GM12878 (cell line): ENCODE results near the gene HDGF. TPM values are rescaled to one million over a fixed set of nuclear protein-coding genes. Genes with fewer than 3 reads are reported as not detected.

Source experiments
- ATAC-seq: fragments of 200-7000 bp; cut with Tn5 transposase; 3 replicates; pipeline ENCODE4 v1.9.1; 2020; ENCODE audit warnings: mild to moderate bottlenecking, moderate library complexity
- BruUV-seq: library from RNA; stranded (reverse); fragments of 400-500 nt; replicated peaks from 2 replicates; lab custom pipeline; 2021; lab: Mats Ljungman, UMichigan
- CTCF ChIA-PET: fragments of 300-600 bp; sonication (Branson Sonifier 250); formaldehyde crosslinking; extraction: SDS; loops from one replicate; lab custom pipeline; 2021; ENCODE audit warnings: inconsistent platforms; lab: Yijun Ruan, JAX
- POLR2A ChIA-PET: fragments of 350-600 bp; formaldehyde crosslinking; extraction: SDS; loops from one replicate; lab custom pipeline; 2021; ENCODE audit warnings: inconsistent platforms; lab: Charles Lee
- RAD21 ChIA-PET: fragments of 300-600 bp; sonication (Branson Sonifier 250); formaldehyde crosslinking; loops from one replicate; lab custom pipeline; 2023; ENCODE audit warnings: antibody characterized with exemption; ENCODE audit not compliant: unreplicated experiment; lab: Charles Lee
- SMC1A ChIA-PET: fragments of 300-600 bp; sonication (Branson Sonifier 250); formaldehyde crosslinking; loops from one replicate; lab custom pipeline; 2023; ENCODE audit not compliant: unreplicated experiment, uncharacterized antibody; lab: Charles Lee
- DNase-seq: peaks from one replicate; pipeline ENCODE4 v3.0.0-alpha.2; 2011; ENCODE audit warnings: low read depth, low spot score
- FAIRE-seq: peaks from 3 replicates; lab custom pipeline; 2011; peaks lifted over from hg19 to GRCh38; lab: Jason Lieb, UNC
- H2AFZ ChIP-seq: 2 replicates; pipeline ENCODE4 v1.6.0; 2011; ENCODE audit warnings: low read depth, low read length, control low read depth; ENCODE audit not compliant: control insufficient read depth
- H3K27ac ChIP-seq: 2 replicates; pipeline ENCODE4 v1.5.1; 2011; ENCODE audit warnings: control low read depth; ENCODE audit not compliant: control insufficient read depth, insufficient read depth
- H3K27me3 ChIP-seq, 2 experiments: replicated peaks in 1 of 2; 2 replicates each; pipeline versions ENCODE4 v1.6.0 to v1.6.1; 2011; ENCODE audit warnings: low read length in 1 of 2; ENCODE audit not compliant: control insufficient read depth in 2 of 2, insufficient read depth in 2 of 2
- H3K36me3 ChIP-seq, 2 experiments: 2 replicates each; pipeline ENCODE4 v1.5.1; 2011; ENCODE audit warnings: low read length in 1 of 2; ENCODE audit not compliant: control insufficient read depth in 2 of 2, insufficient read depth in 2 of 2
- H3K4me1 ChIP-seq: 2 replicates; pipeline ENCODE4 v1.6.1; 2011; ENCODE audit warnings: mild to moderate bottlenecking, low read length, moderate library complexity, mixed read lengths; ENCODE audit not compliant: control insufficient read depth, insufficient read depth
- H3K4me2 ChIP-seq: 2 replicates; pipeline ENCODE4 v1.6.0; 2011; ENCODE audit warnings: control low read depth; ENCODE audit not compliant: control insufficient read depth, insufficient read depth
- H3K4me3 ChIP-seq: fragments of 200-600 bp; sonication (generic); 2 replicates; pipeline ENCODE4 v1.5.1; 2016
- H3K79me2 ChIP-seq: 2 replicates; pipeline ENCODE4 v1.6.0; 2011; ENCODE audit warnings: low read length; ENCODE audit not compliant: control insufficient read depth, insufficient read depth
- H3K9ac ChIP-seq: 2 replicates; pipeline ENCODE4 v1.8.0; 2011; ENCODE audit warnings: low read length, control low read depth, mixed read lengths; ENCODE audit not compliant: control insufficient read depth, insufficient read depth
- H3K9me3 ChIP-seq: replicated peaks from 3 replicates; pipeline ENCODE4 v1.5.1; 2011; ENCODE audit warnings: mild to moderate bottlenecking, low read length; ENCODE audit not compliant: control insufficient read depth, insufficient read depth
- H4K20me1 ChIP-seq: 2 replicates; pipeline ENCODE4 v1.6.0; 2011; ENCODE audit not compliant: control insufficient read depth, insufficient read depth
- ATF7 ChIP-seq: fragments of 450-650 bp; IDR thresholded peaks from 2 replicates; pipeline ENCODE4 v1.6.1; 2016; ENCODE audit warnings: low read depth, mild to moderate bottlenecking
- BACH1 ChIP-seq: fragments of 450-650 bp; IDR thresholded peaks from 2 replicates; pipeline ENCODE4 v1.6.1; 2017; ENCODE audit warnings: mild to moderate bottlenecking, borderline replicate concordance
- CEBPB ChIP-seq, 2 experiments: fragments of 150-350 bp in 1 of 2; IDR thresholded peaks; 2 replicates each; pipeline ENCODE4 v1.6.1; 2012 to 2014; ENCODE audit warnings: low read depth in 2 of 2, low read length in 2 of 2, borderline replicate concordance in 1 of 2, inconsistent platforms in 1 of 2
- E4F1 ChIP-seq: fragments of 450-650 bp; IDR thresholded peaks from 2 replicates; pipeline ENCODE4 v1.6.1; 2018; ENCODE audit warnings: borderline replicate concordance, mild to moderate bottlenecking; ENCODE audit not compliant: partially characterized antibody
- EGR1 ChIP-seq, 2 experiments: IDR thresholded peaks; 1 replicate in 1 of 2; 2 replicates in 1 of 2; pipeline ENCODE4 v1.6.1; 2011 to 2012; ENCODE audit warnings: low read depth in 2 of 2, low read length in 2 of 2, borderline replicate concordance in 1 of 2, mild to moderate bottlenecking in 1 of 2, moderate library complexity in 1 of 2
- HDAC2 ChIP-seq: fragments of 200-600 bp; sonication (generic); IDR thresholded peaks from 2 replicates; pipeline ENCODE4 v1.6.1; 2017
- NFXL1 ChIP-seq: fragments of 450-650 bp; IDR thresholded peaks from 2 replicates; pipeline ENCODE4 v1.6.1; 2017; ENCODE audit warnings: antibody characterized with exemption, mild to moderate bottlenecking, borderline replicate concordance
- NR2F1 ChIP-seq: fragments of 450-650 bp; conservative IDR thresholded peaks from 2 replicates; pipeline ENCODE4 v1.6.1; 2017; ENCODE audit warnings: mild to moderate bottlenecking
- RCOR1 ChIP-seq: conservative IDR thresholded peaks from 2 replicates; pipeline ENCODE4 v1.6.1; 2012; ENCODE audit warnings: low read depth, low read length, improper control_type of control experiment
- RELA ChIP-seq: fragments of 450-650 bp; IDR thresholded peaks from 2 replicates; pipeline ENCODE4 v1.8.0; 2014; ENCODE audit warnings: borderline replicate concordance; ENCODE audit not compliant: partially characterized antibody
- SMAD5 ChIP-seq: IDR thresholded peaks from 2 replicates; pipeline ENCODE4 v1.6.1; 2016; ENCODE audit warnings: antibody characterized with exemption, low read depth
- SUZ12 ChIP-seq: fragments of 200-600 bp; sonication (generic); IDR thresholded peaks from one replicate; pipeline ENCODE4 v1.6.1; 2018; ENCODE audit warnings: antibody characterized with exemption, mild to moderate bottlenecking; ENCODE audit not compliant: unreplicated experiment
- WGBS: methylation state at CpG from one replicate; pipeline ENCODE4 v1.1.6; 2016; ENCODE audit warnings: low lambda C conversion rate; ENCODE audit not compliant: insufficient replicate concordance, insufficient coverage; ENCODE audit errors: missing lambda C conversion rate; 5-methylcytosine and 5-hydroxymethylcytosine counted together
- in situ Hi-C: fragments of 300-500 bp; cut with MboI; formaldehyde crosslinking; loops from 9 replicates; pipeline ENCODE4 v1.14.3; 2018; ENCODE audit warnings: mixed read lengths
- intact Hi-C: fragments of 100-400 bp; cut with micrococcal nuclease; formaldehyde crosslinking; loops from one replicate; pipeline ENCODE4 v1.14.2; 2022; ENCODE audit not compliant: unreplicated experiment
- polyA plus RNA-seq, 11 experiments: library from polyadenylated mRNA; depleted of rRNA in 4 of 11; unstranded in 6 of 11; stranded (reverse) in 5 of 11; fragments of >200 nt; fragmentation: Nextera tagmentation in 4 of 11; fragmentation: Illumina TruSeq in 1 of 11; extraction: Ambion mirVana in 4 of 11; extraction: Trizol in 1 of 11; gene quantifications; 1 replicate in 1 of 11; 2 replicates in 10 of 11; pipeline versions ENCODE4 v1.2.1 to v1.2.3, GENCODE V29; 2011 to 2016; ENCODE audit warnings: inconsistent platforms in 2 of 11, missing spikeins in 2 of 11, low read depth in 1 of 11
- total RNA-seq, 4 experiments: library from RNA; depleted of rRNA in 3 of 4; stranded (reverse); fragments of >200 nt in 3 of 4; fragmentation: Illumina TruSeq in 1 of 4; extraction: Trizol in 1 of 4; gene quantifications; 2 replicates each; pipeline versions ENCODE4 v1.2.1 to v1.2.3, GENCODE V29; 2013 to 2021

The HDGF gene
- total and polyA plus RNA-seq, 10 of the 15 experiments (the other 5 are each of a cell fraction or from before 2014, with no cell fraction given): 28.3 to 372 (median 209) TPM

DNA sequence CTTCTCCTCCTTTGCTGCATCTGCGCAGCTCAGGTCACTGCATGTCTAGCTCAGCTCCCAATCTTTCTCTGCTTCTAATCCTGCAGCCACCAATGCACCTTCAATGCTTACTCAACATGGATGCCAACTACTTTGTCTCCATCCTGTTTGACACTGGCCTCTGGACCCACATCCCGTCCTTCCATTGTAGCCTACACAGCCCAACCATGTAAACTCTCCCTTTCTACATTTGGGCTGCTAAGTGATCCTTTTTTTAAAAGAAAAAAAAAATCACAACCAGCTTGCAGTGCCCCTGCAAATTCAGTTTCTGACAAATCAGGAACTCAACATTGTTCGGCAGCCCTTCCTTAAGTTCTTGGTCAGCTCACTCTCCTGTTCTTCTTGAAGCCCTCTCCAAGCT is 36.6 kb downstream of the HDGF start:
- Histone ChIP-seq H4K20me1 (no peaks in the 10 kb centered on the region), H3K9ac (no peak overlapping the region)
- SMC1A ChIA-PET: interaction anchor here (2.0 to 2.2 kb wide), 2 partner anchors 11 to 177 kb away, joined by 6 to 15 read pairs; no protein-coding TSS in a partner anchor
- BruUV-seq: TSS peak; percentile 63
- intact Hi-C loops: no loop called here
- TF ChIP-seq RELA (no peak), HDAC2 (no peak), CEBPB (IDR thresholded peaks at IDR 0.05; ENCODE audit: borderline replicate concordance in 1 of 2, low read depth in 2 of 2, low read length in 2 of 2) (no peak), RCOR1 (no peak), NR2F1 (no peak), ATF7 (no peak), EGR1 (IDR thresholded peaks at IDR 0.05; ENCODE audit: borderline replicate concordance in 1 of 2, low read depth in 2 of 2, low read length in 2 of 2) (no peak), BACH1 (no peak), SMAD5 (no peak), SUZ12 (no peak), NFXL1 (no peak), E4F1 (no peak)
- TF ChIP-seq, all 136 proteins: peak for 0
- in situ Hi-C loops: no loop called here
- Histone ChIP-seq H3K4me2 (no peak overlapping the region), H3K4me3 (no peak overlapping the region), H3K27me3 (no peaks in the 10 kb centered on the region), H3K27ac (no peak overlapping the region), H3K4me1 (no peaks in the 10 kb centered on the region), H3K9me3 (no peaks in the 10 kb centered on the region), H2AFZ (no peak overlapping the region), H3K79me2 (peaks cover under 1% of the 10 kb centered on the region; the same call in 1 of the 2 replicates), H3K36me3 (peaks cover 0 to under 1% of the 10 kb centered on the region in 2 experiments; a peak in 2 of 4 replicates)
- ChIA-PET RAD21 (no interaction called here), POLR2A (interaction anchor here (0.6 to 1.6 kb wide), 3 partner anchors 11 to 14 kb away, joined by 3 to 11 read pairs (median 5); partner anchors contain the start of genes ISG20L2 and METTL25B), CTCF (interaction anchor here (0.6 to 10.0 kb wide), 5 partner anchors 11 to 213 kb away, joined by 3 to 68 read pairs (median 4); no protein-coding TSS in a partner anchor)
- DNase-seq (no peak), FAIRE-seq (no peak), ATAC-seq (no peak)
- 90% methylated on average over 2 of the region's 3 CpGs for WGBS
